GM19395 (cell line): ENCODE measurements around the gene NMT1.
"Not testable (repeated sequence)": the region's sequence is repeated elsewhere in the genome, so short reads cannot be mapped to it uniquely, and the experiment has no call there.

Source experiments
- ATAC-seq: cut with Tn5 transposase; IDR thresholded peaks from one replicate; pipeline ENCODE4 v1.9.1; 2021; ENCODE audit warnings: mild to moderate bottlenecking, moderate library complexity; ENCODE audit not compliant: unreplicated experiment

Gene NMT1

GRCh38 chr17:45036691-45037090 lies 24.4 kb upstream of the NMT1 start:
- ATAC-seq = no peak

- no peak for ATAC-seq
These were observed 22.1 kb upstream of the NMT1 start for GRCh38 chr17:45038728-45039634.

DNA sequence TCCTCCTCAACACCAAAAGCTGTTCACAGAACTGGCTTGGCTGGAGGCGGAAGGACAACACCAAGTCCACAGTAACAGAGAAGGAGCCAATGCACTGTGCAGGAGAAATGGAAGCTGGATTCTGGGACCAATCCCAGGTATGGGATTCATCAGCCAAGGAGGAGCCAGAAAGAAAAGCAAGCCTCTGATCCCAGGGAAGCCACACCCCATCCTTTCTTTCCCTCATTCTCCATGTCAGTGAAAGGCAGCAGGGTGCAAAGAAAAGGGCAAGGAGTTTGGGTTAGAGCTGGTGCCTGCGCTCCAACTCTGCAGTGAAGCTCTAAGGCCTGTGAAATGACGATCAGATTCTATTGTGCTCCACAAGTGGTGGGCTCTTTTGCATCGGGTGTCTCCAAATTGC lies 20.7 kb upstream of the NMT1 start:
- no peak for ATAC-seq

- ATAC-seq = no peak
These were observed 18.6 kb upstream of the NMT1 start for GRCh38 chr17:45042346-45043120.

GRCh38 chr17:45043813-45044540 lies 17.1 kb upstream of the NMT1 start:
- no peak for ATAC-seq

- no peak for ATAC-seq
These were observed 14.5 kb upstream of the NMT1 start for GRCh38 chr17:45046537-45047125.

- ATAC-seq = no peak
These were observed 12.1 kb upstream of the NMT1 start for GRCh38 chr17:45048795-45049563.

DNA sequence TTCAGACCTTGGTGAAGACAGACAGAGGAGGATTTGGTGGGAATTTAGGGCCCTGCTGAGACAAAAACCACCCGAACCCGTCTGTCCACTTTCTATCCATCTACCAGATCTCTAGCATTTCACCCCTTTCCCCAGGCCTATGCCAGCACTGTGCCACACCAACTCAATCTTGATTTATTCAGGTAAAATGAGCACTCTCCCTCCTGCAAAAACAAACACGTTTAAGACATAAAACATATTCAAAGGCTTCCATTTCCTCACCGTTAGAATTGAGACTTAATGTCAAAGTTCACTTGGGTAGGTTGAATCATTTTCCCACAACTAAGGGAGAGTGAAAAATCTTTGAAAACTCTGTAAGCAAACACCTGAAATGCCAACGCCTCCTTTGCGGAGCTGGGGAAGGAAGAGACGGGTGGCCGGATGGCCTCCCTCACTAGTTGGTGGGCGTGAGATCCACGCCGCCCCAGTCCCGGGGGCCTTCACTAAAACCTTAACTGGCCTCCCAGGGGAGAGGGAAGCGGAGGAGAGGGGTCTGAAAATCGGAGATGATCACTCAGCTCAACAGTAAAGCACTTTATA lies 10.5 kb upstream of the NMT1 start:
- peak; percentile 16 for ATAC-seq

GRCh38 chr17:45051060-45051719 lies 9.9 kb upstream of the NMT1 start, which contains the start of gene DCAKD:
Gene DCAKD (minus strand): TSS chr17:45051632. CDS start chr17:45034885, 16,747 bp downstream.
- ATAC-seq = peak; percentile 68

- not testable (repeated sequence) for ATAC-seq
These were observed 9.4 kb upstream of the NMT1 start for GRCh38 chr17:45051720-45052051.

GRCh38 chr17:45052052-45052772 lies 8.9 kb upstream of the NMT1 start:
- ATAC-seq = no peak

DNA sequence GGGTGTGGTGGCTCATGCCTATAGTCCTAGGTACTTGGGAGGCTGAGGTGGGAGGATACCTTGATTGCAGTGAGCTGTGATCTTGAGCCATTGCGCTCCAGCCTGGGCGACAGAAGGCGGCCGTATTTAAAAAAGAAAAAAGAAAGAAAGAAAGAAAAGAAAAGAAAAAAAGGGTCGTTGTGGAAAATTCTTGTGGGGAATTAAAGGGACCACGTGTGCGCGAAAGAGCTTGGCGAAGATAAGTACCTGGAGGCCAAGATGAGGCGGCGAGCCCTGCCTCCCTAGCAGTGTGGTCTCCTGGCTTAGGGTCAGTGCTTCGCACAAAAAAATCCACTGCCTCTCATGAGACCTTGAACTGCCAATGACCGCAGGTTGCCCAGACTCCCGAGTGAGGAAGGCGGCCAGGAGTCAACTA lies 728 bp upstream of the NMT1 start:
- ATAC-seq = no peak

- no peak for ATAC-seq
These were observed 589 bp downstream of the NMT1 start for GRCh38 chr17:45061606-45062205.

DNA sequence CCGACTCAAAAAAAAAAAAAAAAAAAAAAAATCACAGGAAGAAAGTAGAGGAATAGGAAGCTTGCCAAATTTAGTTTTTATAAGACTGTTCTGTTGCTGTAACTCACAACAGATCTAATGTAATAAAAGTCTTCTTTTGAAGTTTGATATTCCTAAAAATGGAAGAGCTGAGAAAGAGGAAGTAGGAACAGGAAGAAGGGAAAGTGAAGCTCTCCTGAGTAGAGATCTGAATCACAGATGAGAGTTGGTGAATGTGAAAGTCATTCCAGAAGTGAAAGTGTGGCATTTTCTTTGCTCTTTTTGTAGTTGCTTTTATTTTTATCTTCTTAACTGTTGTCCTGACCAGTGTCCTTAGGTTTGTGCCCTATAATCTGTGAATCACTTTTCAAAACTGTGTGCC lies 2.1 kb downstream of the NMT1 start:
- no peak for ATAC-seq

- no peak for ATAC-seq
These were observed 6.5 kb downstream of the NMT1 start for GRCh38 chr17:45067637-45068036.

- no peak for ATAC-seq
These were observed 8.9 kb downstream of the NMT1 start for GRCh38 chr17:45070001-45070400.

GRCh38 chr17:45070809-45071208 lies 9.7 kb downstream of the NMT1 start:
- ATAC-seq = no peak

- ATAC-seq = no peak
These were observed 12.4 kb downstream of the NMT1 start for GRCh38 chr17:45073414-45074070.
